PC-3 (cell line): ENCODE measurements around the gene RASGRP1.

Source experiments
- EZH2 ChIP-seq: fragments of 300-600 bp; sonication (generic); IDR thresholded peaks from one replicate; pipeline ENCODE4 v1.6.1; 2017; ENCODE audit warnings: antibody characterized with exemption, mild to moderate bottlenecking, low read length; ENCODE audit not compliant: unreplicated experiment
- EZH2phosphoT487 ChIP-seq: fragments of 300-600 bp; sonication (generic); IDR thresholded peaks from 2 replicates; pipeline ENCODE4 v1.6.1; 2018; ENCODE audit warnings: mild to moderate bottlenecking, antibody characterized with exemption, low read length, borderline replicate concordance
- TF ChIP-seq, protein P1 (sequence below): fragments of 300-600 bp; sonication (generic); conservative IDR thresholded peaks from 2 replicates; pipeline ENCODE4 v1.5.1; 2017; ENCODE audit warnings: antibody characterized with exemption, low read depth, mild to moderate bottlenecking, low read length

DNA sequence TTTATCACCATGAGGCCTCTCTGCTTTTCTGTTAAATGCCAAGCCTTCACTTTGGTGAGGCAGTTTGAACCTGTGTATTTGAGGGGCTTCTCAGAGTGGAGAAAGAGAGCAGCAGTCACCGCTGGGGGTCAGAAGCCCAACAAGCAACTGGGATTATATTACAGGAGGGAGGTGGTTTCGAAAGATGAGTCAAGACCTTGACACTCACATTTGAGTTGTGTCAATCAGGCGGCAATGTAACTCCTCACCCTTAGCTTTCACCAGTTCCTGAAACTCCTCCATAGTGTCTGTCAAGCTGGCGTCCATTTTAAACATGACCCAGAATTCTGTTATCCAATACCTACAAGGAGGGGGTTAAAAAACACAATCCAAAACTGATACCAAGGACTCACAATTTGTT, 46.5 kb downstream of the RASGRP1 start:
- TF ChIP-seq, protein P1, sequence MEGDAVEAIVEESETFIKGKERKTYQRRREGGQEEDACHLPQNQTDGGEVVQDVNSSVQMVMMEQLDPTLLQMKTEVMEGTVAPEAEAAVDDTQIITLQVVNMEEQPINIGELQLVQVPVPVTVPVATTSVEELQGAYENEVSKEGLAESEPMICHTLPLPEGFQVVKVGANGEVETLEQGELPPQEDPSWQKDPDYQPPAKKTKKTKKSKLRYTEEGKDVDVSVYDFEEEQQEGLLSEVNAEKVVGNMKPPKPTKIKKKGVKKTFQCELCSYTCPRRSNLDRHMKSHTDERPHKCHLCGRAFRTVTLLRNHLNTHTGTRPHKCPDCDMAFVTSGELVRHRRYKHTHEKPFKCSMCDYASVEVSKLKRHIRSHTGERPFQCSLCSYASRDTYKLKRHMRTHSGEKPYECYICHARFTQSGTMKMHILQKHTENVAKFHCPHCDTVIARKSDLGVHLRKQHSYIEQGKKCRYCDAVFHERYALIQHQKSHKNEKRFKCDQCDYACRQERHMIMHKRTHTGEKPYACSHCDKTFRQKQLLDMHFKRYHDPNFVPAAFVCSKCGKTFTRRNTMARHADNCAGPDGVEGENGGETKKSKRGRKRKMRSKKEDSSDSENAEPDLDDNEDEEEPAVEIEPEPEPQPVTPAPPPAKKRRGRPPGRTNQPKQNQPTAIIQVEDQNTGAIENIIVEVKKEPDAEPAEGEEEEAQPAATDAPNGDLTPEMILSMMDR = no peak
- TF ChIP-seq EZH2 = no peak
- no peak for TF ChIP-seq EZH2phosphoT487
